GM21447 (cell line): ENCODE measurements around the gene LRFN4.

Experiments
- ATAC-seq: cut with Tn5 transposase; IDR thresholded peaks from one replicate; pipeline ENCODE4 v1.9.1; 2021; ENCODE audit not compliant: unreplicated experiment

LRFN4 gene

GRCh38 chr11:66887526-66887925 is 30.7 kb downstream of the LRFN4 start:
- ATAC-seq = no peak

- no peak for ATAC-seq
These were observed 31.4 kb downstream of the LRFN4 start for GRCh38 chr11:66888282-66888681.

DNA sequence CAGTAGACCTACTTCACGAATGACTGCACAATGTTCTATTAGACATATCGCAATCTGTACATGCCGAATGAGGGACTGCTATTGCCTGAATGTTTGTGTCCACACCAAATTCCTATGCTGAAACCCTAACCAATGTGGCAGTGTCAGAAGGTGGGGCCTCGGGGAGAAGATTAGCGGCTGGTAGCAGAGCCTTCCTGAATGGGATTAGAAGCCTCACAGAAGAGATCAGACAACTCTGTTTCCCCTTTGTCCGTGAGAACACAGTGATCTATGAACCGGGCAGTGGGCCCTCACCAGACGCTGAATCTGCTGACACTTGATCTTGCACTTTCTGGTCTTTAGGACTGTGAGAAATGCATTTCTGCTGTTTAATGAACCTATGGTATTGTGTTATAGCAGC is 33.1 kb downstream of the LRFN4 start:
- no peak for ATAC-seq

DNA sequence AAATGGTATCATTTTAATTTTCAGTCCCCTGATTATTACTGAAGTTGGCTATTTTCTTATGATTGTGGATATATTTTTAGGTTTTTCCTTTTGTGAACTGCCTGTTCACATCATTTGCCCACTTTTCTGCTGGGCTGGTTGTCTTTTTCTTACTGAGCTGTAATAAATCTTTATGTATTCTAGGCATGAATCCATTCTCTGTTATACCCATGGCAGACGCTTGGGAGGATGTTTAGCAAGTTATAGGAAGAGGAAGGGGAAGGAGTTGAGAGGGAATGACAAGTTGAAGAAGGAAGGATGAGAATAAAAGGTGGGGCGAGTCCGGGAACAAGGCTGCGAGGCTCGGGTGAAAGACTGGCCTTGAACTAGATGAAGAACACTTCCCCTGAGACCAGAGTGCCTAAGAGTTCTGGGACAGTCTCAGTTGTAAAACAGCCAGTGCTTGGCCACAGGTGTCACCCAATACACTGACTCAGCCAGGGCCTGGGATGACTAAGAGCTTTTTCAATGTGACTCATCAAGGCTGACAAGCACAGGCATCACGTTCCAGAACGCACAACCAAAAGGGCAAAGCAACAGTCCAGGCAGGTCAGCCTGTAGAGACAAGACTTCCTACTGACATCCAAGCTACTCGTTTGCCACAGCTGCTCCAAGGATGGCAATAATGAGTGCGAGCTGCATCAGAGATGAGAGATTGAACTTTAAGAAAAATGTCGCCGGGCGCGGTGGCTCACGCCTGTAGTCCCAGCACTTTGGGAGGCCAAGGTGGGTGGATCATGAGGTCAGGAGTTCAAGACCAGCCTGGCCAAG is 35.2 kb downstream of the LRFN4 start:
- no peak for ATAC-seq

DNA sequence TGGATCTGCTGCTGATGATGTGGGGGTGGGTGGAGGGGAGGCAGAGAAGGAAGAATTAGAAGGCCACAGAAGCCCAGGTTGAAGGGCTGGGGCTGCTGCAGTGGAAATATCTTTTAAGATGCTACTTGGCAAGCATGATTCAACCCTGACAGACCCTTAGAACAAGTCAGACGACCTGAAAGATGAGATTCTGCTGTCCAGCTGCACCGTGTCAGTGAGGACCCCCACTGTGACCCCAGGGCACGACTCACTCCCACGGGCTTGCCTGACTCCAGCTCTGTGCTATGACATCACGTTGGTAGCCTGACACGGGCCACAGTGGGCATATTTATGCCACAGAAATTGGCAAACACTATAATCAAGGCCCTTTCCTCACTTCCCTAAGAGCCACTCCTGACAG is 36.0 kb downstream of the LRFN4 start:
- no peak for ATAC-seq

DNA sequence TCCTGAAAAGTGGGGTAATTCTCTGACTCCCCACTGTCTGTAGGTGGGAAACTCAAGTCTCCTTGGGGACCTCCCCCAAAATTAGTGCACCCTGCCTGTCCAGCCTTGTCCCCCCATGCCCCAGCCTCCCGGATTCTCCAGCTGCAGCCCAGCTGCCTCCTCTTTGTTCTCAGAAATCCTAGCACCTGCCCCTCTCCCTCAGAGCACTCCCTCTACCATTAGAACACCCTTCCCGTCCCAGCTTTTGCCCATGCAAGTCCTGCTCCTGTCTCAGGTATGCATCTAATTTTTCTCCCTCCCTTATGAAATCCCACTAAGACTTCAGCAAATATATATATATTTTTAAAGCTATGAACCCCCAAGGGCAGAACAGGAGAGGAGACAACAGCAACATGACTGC is 37.3 kb downstream of the LRFN4 start:
- ATAC-seq = no peak

DNA sequence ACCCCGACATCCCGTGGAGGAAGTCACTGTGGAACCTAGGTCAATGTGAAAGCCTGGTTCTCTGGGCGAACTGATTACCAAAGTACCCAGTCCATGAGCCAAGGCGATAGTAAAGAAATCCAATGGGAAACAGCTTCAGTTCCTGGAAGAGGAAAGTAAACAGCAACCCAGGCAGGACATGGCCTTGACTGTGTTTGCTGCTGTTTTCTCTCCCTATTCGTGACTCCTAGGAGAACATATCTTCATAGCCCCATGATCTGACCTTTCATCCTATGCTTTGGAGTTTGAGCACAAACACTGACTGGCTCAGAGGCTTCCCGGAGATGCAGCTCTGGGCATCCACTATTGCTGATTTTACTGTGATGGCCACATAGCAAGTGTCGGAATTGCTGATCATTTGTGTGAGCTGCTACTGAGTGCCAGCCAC is 45.1 kb downstream of the LRFN4 start:
- ATAC-seq = no peak

DNA sequence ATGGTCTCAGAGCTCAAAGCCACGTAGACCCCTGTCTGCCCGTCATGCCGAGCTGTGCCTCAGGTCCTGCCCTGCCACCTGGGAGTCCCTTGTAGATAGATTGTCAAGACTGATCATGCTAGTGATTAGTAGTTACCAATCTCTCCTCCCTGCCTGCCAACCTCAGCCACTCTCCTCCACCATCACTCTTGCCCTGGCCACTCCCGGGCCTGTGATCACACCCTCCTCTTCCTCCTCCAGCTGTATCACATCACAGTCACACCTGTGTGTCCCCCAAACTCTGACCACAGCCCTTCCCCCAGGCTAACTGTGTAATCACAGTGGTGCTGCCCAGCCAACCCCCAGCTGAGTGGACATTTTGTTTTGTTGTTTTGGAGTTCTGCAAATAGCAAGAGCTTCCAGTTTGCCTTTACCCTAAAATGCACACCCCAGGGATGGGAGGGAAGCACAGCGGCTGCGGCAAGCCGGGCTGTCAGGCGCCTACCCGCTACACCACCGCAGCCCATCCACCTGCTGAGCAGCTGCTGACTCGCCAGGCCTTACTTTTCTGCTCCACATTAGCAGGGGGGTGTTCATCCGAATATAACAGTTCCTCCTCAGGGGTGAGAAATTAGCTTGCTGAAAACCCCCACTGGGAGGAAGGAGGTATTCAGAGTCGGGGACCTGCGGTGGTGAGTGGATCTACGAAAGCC is 45.8 kb downstream of the LRFN4 start:
- no peak for ATAC-seq

DNA sequence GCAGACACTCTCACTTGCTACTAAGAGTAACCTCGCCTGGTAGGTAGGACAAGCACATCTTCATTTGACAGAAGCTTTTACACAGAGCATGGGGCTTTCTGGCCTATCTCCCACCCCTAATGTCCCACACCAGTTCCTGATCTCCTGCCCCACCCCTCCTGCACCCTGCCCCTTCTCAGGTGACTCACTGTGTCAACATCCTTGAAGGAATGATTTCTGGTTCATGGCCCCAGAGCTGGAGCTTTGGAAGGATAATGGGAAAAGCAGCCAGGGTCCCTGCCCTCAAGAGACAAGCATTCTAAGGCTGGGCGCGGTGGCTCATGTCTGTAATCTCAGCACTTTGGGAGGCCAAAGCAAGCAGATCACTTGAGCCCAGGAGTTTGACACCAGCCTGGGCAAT is 47.2 kb downstream of the LRFN4 start:
- ATAC-seq = no peak

DNA sequence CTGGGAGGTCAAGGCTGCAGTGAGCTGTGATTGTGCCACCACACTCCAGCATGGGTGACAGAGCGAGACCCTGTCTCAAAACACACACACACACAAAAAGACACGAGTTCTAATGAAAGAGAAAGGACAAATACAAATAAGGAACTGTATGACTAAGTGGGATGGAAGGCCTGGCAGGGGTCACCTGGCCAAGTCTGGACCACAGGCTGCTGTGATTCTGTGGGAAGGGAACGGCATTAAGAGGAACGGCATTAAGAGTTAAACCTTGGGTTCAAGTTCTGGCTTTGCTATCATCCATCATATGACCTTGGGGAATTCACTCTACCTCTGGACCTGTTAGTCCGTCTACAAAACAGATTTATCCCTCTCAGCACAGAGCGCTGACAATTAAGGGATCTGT is 47.7 kb downstream of the LRFN4 start:
- ATAC-seq = no peak

DNA sequence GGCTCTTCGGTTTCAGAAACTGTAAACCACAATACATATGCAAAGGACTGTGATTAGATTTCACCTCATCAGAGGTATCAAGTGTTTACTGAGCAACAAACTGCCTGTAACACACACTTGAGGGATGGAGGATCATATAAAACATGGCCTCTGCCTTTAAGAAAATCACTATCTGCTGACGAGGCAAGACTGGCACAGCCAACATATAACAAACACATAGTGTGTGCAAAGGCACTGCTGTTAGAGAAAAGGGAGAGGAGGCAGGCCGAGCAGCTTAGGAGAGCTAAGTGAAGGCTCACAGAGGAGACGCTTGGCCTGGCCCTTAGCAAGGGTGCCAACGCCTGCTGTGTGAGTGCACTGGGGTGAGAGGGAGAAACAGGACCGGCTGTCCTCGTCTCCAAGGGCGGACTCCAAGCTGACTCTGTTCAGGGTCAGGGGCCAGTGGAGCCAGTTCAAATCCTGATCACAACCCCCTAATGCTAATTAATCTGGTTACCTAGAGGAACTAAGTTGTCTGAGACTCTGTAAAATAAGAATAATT is 48.2 kb downstream of the LRFN4 start:
- no peak for ATAC-seq

- no peak for ATAC-seq
These were observed 48.8 kb downstream of the LRFN4 start for GRCh38 chr11:66905631-66906030.

- ATAC-seq = no peak
These were observed 49.3 kb downstream of the LRFN4 start for GRCh38 chr11:66906061-66906733.

GRCh38 chr11:66907751-66908630 is 51.1 kb downstream of the LRFN4 start:
- no peak for ATAC-seq

GRCh38 chr11:66909181-66909580 is 52.3 kb downstream of the LRFN4 start:
- no peak for ATAC-seq

GRCh38 chr11:66910016-66910415 is 53.2 kb downstream of the LRFN4 start:
- ATAC-seq = no peak
